Stomach smooth muscle (tissue), 2 donors: Measurements from ENCODE around the gene RNF151.

Experiments
- H3K27ac ChIP-seq: one replicate; pipeline ENCODE4 v1.7.0; 2013; ENCODE audit warnings: mild to moderate bottlenecking, low read length, inconsistent platforms
- H3K27me3 ChIP-seq, 2 donors: one replicate each; pipeline ENCODE4 v1.7.0; 2013; ENCODE audit warnings: low read length in 2 of 2; ENCODE audit not compliant: insufficient read depth in 2 of 2, control insufficient read depth in 1 of 2
- H3K36me3 ChIP-seq, 2 donors: one replicate each; pipeline ENCODE4 v1.7.0; 2013; ENCODE audit warnings: low read length in 2 of 2; ENCODE audit not compliant: control insufficient read depth in 2 of 2, insufficient read depth in 2 of 2
- H3K4me1 ChIP-seq: one replicate; pipeline ENCODE4 v1.7.0; 2013; ENCODE audit warnings: low read length; ENCODE audit not compliant: control insufficient read depth, insufficient read depth
- H3K4me3 ChIP-seq, 2 donors: one replicate each; pipeline ENCODE4 v1.7.0; 2013; ENCODE audit warnings: low read length in 2 of 2
- H3K9ac ChIP-seq, 2 donors: one replicate each; pipeline ENCODE4 v1.7.0; 2013; ENCODE audit warnings: low read length in 2 of 2, mild to moderate bottlenecking in 1 of 2
- H3K9me3 ChIP-seq, 2 donors: one replicate each; pipeline ENCODE4 v1.7.0; 2013; ENCODE audit warnings: low read length in 2 of 2; ENCODE audit not compliant: control insufficient read depth in 2 of 2
- donor health status: healthy.
- donor health status: Pancreatic carcinoma.

Gene RNF151

GRCh38 chr16:1924095-1924494 lies 42.6 kb upstream of the RNF151 start:
- H3K4me3 ChIP-seq: no peak overlapping the region
- H3K9me3 ChIP-seq: peaks cover 0 to 2% of the 10 kb centered on the region in 2 donors
- H3K27me3 ChIP-seq: peaks cover 42 to 44% of the 10 kb centered on the region in 2 donors
- H3K9ac ChIP-seq: no peak overlapping the region
- H3K27ac ChIP-seq: no peak overlapping the region
- peaks cover 5% of the 10 kb centered on the region for H3K4me1 ChIP-seq
- H3K36me3 ChIP-seq: no peaks in the 10 kb centered on the region

GRCh38 chr16:1926271-1926670 lies 40.4 kb upstream of the RNF151 start:
- H3K27ac ChIP-seq: no peak overlapping the region
- peaks cover 9% of the 10 kb centered on the region for H3K4me1 ChIP-seq
- no peak overlapping the region for H3K9ac ChIP-seq
- peaks cover 22 to 26% of the 10 kb centered on the region in 2 donors for H3K27me3 ChIP-seq
- no peaks in the 10 kb centered on the region for H3K36me3 ChIP-seq
- H3K9me3 ChIP-seq: peaks cover 0 to 2% of the 10 kb centered on the region in 2 donors
- no peak overlapping the region for H3K4me3 ChIP-seq

- Histone ChIP-seq H3K4me3 (peak overlapping the region; percentile 48 to 70), H3K9me3 (no peaks in the 10 kb centered on the region), H3K4me1 (peaks cover 4% of the 10 kb centered on the region), H3K9ac (peak overlapping the region in 1 of 2 donors; percentile 20), H3K36me3 (no peaks in the 10 kb centered on the region), H3K27me3 (peaks cover 7 to 8% of the 10 kb centered on the region in 2 donors), H3K27ac (no peak overlapping the region)
Observed at GRCh38 chr16:1929105-1929504, 37.6 kb upstream of the RNF151 start.

GRCh38 chr16:1929578-1930337 lies 36.9 kb upstream of the RNF151 start:
- Histone ChIP-seq H3K4me3 (peak overlapping the region in 1 of 2 donors; percentile 70), H3K9ac (peak overlapping the region in 1 of 2 donors; percentile 20), H3K27ac (no peak overlapping the region), H3K36me3 (no peaks in the 10 kb centered on the region), H3K9me3 (no peaks in the 10 kb centered on the region), H3K4me1 (peaks cover 4% of the 10 kb centered on the region), H3K27me3 (peaks cover 2 to 4% of the 10 kb centered on the region in 2 donors)

- Histone ChIP-seq H3K27ac (no peak overlapping the region), H3K4me3 (no peak overlapping the region), H3K27me3 (peaks cover 2 to 4% of the 10 kb centered on the region in 2 donors), H3K9ac (no peak overlapping the region), H3K9me3 (no peaks in the 10 kb centered on the region), H3K4me1 (peaks cover 4% of the 10 kb centered on the region), H3K36me3 (no peaks in the 10 kb centered on the region)
Observed at GRCh38 chr16:1930338-1930720, 36.3 kb upstream of the RNF151 start.

- Histone ChIP-seq H3K27ac (no peak overlapping the region), H3K27me3 (peaks cover 2% of the 10 kb centered on the region in 2 donors), H3K9ac (no peak overlapping the region), H3K4me1 (peaks cover 4% of the 10 kb centered on the region), H3K9me3 (no peaks in the 10 kb centered on the region), H3K4me3 (no peak overlapping the region), H3K36me3 (peaks cover 0 to 4% of the 10 kb centered on the region in 2 donors)
Observed at GRCh38 chr16:1932050-1933028, 34.3 kb upstream of the RNF151 start.

- peaks cover 2% of the 10 kb centered on the region in 2 donors for H3K27me3 ChIP-seq
- H3K9me3 ChIP-seq: no peaks in the 10 kb centered on the region
- peaks cover 4 to 6% of the 10 kb centered on the region in 2 donors for H3K36me3 ChIP-seq
- H3K4me1 ChIP-seq: peaks cover 4% of the 10 kb centered on the region
- no peak overlapping the region for H3K4me3 ChIP-seq
- no peak overlapping the region for H3K27ac ChIP-seq
- no peak overlapping the region for H3K9ac ChIP-seq
Observed at GRCh38 chr16:1933097-1933661, 33.5 kb upstream of the RNF151 start.

GRCh38 chr16:1936945-1937479 lies 29.6 kb upstream of the RNF151 start:
- peaks cover 2% of the 10 kb centered on the region in 2 donors for H3K27me3 ChIP-seq
- no peak overlapping the region for H3K27ac ChIP-seq
- no peaks in the 10 kb centered on the region for H3K9me3 ChIP-seq
- H3K4me1 ChIP-seq: peaks cover 12% of the 10 kb centered on the region
- H3K9ac ChIP-seq: no peak overlapping the region
- H3K4me3 ChIP-seq: no peak overlapping the region
- peaks cover 16 to 21% of the 10 kb centered on the region in 2 donors for H3K36me3 ChIP-seq

- Histone ChIP-seq H3K4me1 (peaks cover 19% of the 10 kb centered on the region), H3K27me3 (peaks cover 0 to 2% of the 10 kb centered on the region in 2 donors), H3K4me3 (no peak overlapping the region), H3K27ac (no peak overlapping the region), H3K9ac (no peak overlapping the region), H3K36me3 (peaks cover 16 to 21% of the 10 kb centered on the region in 2 donors), H3K9me3 (no peaks in the 10 kb centered on the region)
Observed at GRCh38 chr16:1938316-1938715, 28.3 kb upstream of the RNF151 start.

GRCh38 chr16:1938910-1939309 lies 27.7 kb upstream of the RNF151 start:
- Histone ChIP-seq H3K9ac (no peak overlapping the region), H3K27ac (no peak overlapping the region), H3K9me3 (no peaks in the 10 kb centered on the region), H3K4me3 (no peak overlapping the region), H3K4me1 (peaks cover 25% of the 10 kb centered on the region), H3K36me3 (peaks cover 16 to 21% of the 10 kb centered on the region in 2 donors), H3K27me3 (no peaks in the 10 kb centered on the region)
